PC-3 (cell line): ENCODE measurements around the gene CARD10.

Experiments used
- CTCF ChIP-seq: fragments of 300-600 bp; sonication (generic); conservative IDR thresholded peaks from 2 replicates; pipeline ENCODE4 v1.5.1; 2017; ENCODE audit warnings: antibody characterized with exemption, low read depth, mild to moderate bottlenecking, low read length
- EZH2 ChIP-seq: fragments of 300-600 bp; sonication (generic); IDR thresholded peaks from one replicate; pipeline ENCODE4 v1.6.1; 2017; ENCODE audit warnings: antibody characterized with exemption, mild to moderate bottlenecking, low read length; ENCODE audit not compliant: unreplicated experiment

DNA sequence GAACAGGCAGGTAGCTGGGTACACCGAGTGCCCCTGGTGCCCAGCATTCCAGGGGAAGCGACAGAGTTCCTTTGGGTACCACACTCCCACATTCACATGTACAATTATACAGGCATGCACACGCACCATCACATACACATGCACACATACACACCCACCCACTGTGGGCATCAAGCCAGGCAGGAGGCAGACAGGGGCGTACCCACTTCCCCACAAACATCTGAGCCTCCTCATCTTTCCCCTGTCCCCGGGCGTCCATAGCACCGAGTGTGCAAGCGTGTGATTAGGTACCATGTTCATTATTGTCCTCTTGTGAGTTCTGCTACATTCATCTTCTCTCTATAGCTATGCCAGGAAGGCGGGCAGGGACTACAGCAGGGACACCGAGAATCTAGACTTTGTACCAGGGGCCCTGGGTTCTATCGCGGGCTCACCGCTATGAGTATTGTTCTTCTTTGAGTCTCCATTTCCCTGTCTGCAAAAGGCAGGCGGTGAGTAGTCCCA is 2.1 kb upstream of the CARD10 start:
- TF ChIP-seq CTCF = no peak
- no peak for TF ChIP-seq EZH2
